Measurements from ENCODE around the gene MOV10L1.
A peak's percentile ranks its signal among the peaks of the same experiment; 100 is the strongest.

GRCh38 chr22:50121202-50121740 is 31.5 kb downstream of the MOV10L1 start:
- TF ChIP-seq CTCF (IDR thresholded peaks at IDR 0.05; ENCODE audit: extremely low read depth in 1 of 2, insufficient read depth in 1 of 2, low read depth in 1 of 2, low read length in 2 of 2) (no peak), POLR2AphosphoS5 (IDR thresholded peaks at IDR 0.05; ENCODE audit: insufficient read depth, low read depth, low read length) (peak; percentile 16), POLR2A (IDR thresholded peaks at IDR 0.05; ENCODE audit: low read depth, low read length) (peak; percentile 35), EZH2 (IDR thresholded peaks at IDR 0.05; ENCODE audit: borderline replicate concordance, low read depth, low read length, severe bottlenecking) (no peak)

Data from endothelial cell of umbilical vein (primary cell).